HUES48 (cell line): Measurements from ENCODE around the gene SLC16A1.

Experiments used
- H3K27ac ChIP-seq: one replicate; pipeline ENCODE4 v1.7.0; 2013; ENCODE audit warnings: low read depth, low read length, inconsistent platforms
- H3K27me3 ChIP-seq: 2 replicates; pipeline ENCODE4 v1.6.1; 2013; ENCODE audit warnings: mild to moderate bottlenecking, low read length; ENCODE audit not compliant: control insufficient read depth, insufficient read depth
- H3K36me3 ChIP-seq: 2 replicates; pipeline ENCODE4 v1.6.1; 2013; ENCODE audit warnings: low read length; ENCODE audit not compliant: control insufficient read depth, insufficient read depth
- H3K4me1 ChIP-seq: 2 replicates; pipeline ENCODE4 v1.6.1; 2013; ENCODE audit warnings: mild to moderate bottlenecking, low read length; ENCODE audit not compliant: control insufficient read depth, insufficient read depth
- H3K4me3 ChIP-seq: 2 replicates; pipeline ENCODE4 v1.5.1; 2013; ENCODE audit warnings: mild to moderate bottlenecking, low read depth, low read length
- H3K9ac ChIP-seq: 2 replicates; pipeline ENCODE4 v1.6.1; 2013; ENCODE audit warnings: mild to moderate bottlenecking, low read depth, low read length, moderate library complexity
- H3K9me3 ChIP-seq: 2 replicates; pipeline ENCODE4 v1.6.1; 2013; ENCODE audit warnings: low read length; ENCODE audit not compliant: control insufficient read depth, insufficient read depth

SLC16A1 gene

GRCh38 chr1:112862753-112863426, 93.1 kb downstream of the SLC16A1 start:
- no peaks in the 10 kb centered on the region for H3K27me3 ChIP-seq
- H3K27ac ChIP-seq, result no peak overlapping the region
- H3K9ac ChIP-seq, result no peak overlapping the region
- no peaks in the 10 kb centered on the region for H3K9me3 ChIP-seq
- no peaks in the 10 kb centered on the region for H3K36me3 ChIP-seq
- H3K4me1 ChIP-seq, result peaks cover 6% of the 10 kb centered on the region; the same call in 1 of the 2 replicates
- H3K4me3 ChIP-seq, result no peak overlapping the region
